GM19025 (cell line): ENCODE measurements around the gene TRERF1.
A peak's percentile ranks its signal among the peaks of the same experiment; 100 is the strongest.

Source experiments
- ATAC-seq: cut with Tn5 transposase; IDR thresholded peaks from one replicate; pipeline ENCODE4 v1.9.1; 2021; ENCODE audit warnings: mild to moderate bottlenecking, low read depth, moderate library complexity; ENCODE audit not compliant: unreplicated experiment

TRERF1 gene

DNA sequence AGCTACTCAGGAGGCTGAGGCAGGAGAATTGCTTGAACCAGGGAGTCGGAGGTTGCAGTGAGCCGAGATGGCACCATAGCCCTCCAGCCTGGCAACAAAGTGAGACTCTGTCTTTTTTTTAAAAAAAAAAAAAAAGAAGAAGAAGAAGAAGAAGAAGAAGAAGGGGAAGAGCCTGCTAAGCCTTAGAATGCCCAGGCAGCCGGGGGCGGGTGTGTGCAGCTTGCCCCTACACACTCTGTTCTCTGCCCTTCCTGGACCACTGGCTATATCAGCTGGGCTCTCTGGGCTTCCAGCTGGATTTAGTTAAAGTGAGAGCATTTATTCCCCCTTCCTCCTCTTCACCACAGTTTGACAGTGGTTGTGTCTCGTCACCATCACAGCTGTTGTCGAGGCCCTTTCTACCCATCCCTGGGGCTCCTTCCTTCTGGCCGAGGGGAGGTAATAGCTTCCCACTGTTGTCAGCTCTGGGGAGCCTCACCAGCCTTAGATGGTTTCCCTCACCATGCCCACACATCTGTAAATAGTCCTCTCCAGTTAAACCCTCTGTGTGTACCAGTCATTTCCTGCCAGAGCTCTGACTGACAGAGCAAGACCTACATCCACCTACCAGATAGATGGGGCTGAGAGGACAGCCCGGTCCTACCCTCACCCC is 77.6 kb downstream of the TRERF1 start:
- no peak for ATAC-seq

DNA sequence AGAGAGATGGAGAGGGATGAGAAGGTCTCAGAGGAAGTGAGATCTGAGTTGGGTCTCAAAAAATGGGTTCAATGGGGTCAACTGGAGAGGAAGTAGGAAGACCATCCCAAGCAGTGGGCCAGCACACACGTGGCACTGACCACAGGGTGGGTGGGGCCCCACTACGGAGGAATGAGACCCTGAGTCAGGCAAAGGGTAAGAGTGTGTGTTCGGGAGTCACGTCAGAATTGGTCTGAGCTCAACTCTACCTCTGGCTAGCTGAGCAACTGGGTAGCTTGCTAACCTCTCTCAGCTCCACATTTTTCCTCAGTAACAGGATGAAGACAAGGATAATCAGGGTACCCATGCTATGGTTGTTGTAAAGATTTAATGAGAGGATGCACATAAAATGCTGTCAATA is 79.0 kb downstream of the TRERF1 start:
- no peak for ATAC-seq

DNA sequence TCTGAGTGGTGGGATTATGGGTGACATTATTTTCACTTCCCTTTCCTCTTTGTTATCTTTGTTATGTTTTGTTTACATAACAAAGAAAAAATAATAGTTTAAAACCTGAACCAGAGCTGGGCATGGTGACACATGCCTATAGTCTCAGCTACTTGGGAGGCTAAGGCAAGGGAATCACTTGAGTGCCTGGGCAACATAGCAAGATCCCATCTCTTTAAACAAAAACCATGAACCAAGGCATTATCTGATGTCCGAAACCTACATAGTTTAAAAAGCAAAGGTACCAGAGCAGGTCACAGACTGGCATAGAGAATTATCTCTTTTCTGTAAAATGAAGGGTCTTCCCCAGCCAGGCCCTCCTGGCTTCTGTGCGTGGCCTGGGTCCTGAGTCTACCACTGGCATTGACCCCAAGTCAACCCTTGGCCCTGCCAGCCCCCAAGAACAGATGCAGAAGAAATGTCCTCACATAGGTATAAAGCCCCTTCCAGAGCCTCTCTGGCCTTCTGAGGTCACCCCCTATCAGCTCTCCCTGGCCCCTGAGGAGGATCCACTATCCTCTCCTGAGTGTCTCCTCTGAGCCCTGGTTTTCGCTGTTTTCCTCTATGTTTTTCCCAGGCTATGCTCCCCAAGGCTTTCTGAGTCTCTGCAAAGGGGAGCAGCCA is 81.3 kb downstream of the TRERF1 start:
- no peak for ATAC-seq

DNA sequence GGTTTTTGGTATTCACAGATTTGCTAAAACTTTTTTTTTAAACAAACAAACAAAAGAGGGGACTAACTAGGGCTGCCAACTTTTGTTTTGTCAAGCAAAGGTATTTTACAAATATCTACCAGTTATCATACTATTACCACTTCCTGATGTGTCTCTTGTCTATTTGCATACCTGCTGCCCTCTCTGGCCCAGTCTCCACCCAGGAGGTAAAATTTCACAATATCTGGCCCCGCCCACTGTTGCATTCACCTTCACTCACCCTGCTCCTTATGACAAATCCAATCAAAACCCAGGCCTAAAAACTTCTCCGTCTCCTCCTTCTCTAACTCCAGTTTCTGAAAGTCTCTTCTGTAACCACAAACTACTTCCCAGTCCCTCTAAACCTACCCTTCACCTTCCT is 82.2 kb downstream of the TRERF1 start:
- no peak for ATAC-seq

DNA sequence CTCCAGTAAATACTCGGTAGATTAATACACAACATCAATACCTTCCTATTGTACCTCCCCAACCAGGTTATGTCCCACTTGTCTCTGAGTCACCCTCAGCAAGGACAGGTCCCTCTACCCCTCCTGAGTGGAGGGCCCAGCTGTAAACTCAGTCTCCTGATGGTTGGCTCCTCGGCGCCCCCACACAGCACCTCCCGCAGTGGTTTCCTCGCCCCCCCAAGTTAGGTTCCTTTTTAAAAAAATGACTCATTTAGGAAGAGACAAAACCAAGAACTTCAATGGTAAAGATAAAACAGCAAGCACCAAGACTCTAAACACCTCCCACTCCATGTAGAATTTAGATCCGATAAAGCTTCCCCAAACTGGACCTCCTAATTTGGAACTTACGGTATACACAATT is 83.5 kb downstream of the TRERF1 start:
- ATAC-seq, result no peak

DNA sequence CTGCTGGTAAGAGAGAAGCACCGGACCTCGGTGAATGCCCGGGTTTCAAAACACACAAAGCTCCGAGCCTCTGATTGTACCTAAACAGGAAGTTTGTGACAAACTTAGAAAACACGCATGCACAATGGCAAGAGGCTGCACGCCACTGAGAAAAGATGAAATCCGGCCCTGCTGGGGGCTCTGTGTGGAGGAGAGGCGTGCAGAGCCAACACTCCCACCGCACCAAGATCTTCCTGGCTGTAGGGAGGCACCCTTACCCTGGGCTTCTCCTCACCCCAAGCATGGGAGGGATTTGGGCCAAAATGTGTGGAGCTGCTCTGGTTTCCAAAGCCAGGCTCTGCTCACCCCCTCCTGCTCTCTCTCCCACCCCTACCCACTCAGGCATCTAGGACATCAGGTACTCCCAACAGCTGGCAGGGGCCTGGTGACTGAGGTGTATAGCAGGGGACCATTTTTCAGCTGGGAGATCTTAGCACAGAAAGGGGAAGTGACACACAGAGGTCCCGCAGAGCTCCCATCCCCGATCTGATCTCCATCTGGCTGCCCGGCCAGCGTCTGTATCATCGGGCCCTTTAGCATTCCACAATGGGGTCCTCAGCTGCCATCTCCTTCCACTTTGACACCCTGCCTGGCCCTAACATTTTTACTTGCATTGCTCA is 84.2 kb downstream of the TRERF1 start:
- peak; percentile 57 for ATAC-seq

DNA sequence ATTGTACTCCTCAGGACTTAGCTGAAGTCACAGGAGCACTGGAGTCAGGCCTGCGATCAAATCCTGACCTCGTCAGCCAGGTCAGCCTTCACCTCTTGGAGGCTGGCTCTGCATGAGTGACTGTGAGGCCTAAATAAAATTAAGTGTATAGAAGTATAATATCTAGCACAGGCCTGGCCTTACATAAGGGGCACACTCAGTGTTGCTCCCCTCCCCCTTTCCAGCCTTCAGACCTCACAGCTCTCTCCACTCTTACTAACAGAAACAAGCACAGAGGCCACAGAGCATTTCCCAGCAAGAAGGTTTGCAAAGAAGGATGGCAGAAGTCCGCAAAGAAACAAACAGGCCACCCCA is 84.8 kb downstream of the TRERF1 start:
- ATAC-seq, result no peak

DNA sequence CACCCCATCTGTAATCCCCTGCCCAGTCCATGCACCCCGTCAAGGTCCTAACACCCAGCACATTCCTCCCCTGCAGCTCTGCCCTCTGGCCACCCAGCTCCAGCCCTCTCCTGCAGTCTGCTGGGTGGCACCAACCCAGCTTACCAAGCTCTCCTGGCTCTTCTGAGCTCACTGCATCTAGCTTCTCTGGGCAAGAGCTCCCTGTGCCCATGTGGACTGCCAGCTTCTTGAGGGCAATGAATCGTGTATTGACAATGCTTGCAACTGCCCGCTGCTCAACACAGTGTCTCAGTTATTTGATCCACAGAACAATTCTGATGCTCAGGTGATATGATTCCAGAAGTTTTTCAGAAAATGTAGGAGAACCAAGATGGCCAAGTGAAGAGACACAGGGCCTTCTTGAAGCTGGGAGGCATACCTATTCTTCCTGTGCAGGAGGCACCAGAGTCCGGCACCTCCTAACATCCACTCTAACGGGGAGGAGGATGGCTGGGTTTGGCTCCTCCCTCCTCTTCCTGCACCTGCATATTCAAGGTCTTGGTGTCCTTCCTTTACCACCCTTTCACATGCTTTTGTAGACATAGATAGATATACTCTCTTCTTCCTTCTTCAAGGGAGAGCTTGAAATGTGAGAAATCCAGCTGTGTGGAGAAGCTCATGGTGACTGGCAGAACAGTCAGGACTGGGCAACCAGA is 85.6 kb downstream of the TRERF1 start:
- ATAC-seq, result no peak

DNA sequence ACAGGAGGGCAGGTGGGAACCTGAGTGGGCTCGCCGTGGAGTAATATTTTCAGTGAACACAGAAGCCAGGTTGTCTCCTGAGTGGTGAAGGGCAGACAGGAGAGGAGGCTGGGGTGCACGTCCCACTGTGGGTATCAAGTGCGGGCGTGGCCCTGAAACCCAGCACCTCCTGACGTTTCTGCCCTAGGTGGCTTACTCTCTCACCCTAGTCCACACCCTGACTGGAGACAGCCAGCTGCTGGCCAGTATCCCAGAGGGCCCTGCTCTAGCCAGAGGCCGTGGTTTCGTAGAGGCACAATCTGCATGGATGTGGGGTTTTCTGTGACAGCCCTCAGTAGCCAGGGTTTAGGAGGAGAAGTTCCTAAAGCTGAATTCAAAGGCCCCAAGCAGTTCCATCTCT is 86.7 kb downstream of the TRERF1 start:
- ATAC-seq, result no peak

DNA sequence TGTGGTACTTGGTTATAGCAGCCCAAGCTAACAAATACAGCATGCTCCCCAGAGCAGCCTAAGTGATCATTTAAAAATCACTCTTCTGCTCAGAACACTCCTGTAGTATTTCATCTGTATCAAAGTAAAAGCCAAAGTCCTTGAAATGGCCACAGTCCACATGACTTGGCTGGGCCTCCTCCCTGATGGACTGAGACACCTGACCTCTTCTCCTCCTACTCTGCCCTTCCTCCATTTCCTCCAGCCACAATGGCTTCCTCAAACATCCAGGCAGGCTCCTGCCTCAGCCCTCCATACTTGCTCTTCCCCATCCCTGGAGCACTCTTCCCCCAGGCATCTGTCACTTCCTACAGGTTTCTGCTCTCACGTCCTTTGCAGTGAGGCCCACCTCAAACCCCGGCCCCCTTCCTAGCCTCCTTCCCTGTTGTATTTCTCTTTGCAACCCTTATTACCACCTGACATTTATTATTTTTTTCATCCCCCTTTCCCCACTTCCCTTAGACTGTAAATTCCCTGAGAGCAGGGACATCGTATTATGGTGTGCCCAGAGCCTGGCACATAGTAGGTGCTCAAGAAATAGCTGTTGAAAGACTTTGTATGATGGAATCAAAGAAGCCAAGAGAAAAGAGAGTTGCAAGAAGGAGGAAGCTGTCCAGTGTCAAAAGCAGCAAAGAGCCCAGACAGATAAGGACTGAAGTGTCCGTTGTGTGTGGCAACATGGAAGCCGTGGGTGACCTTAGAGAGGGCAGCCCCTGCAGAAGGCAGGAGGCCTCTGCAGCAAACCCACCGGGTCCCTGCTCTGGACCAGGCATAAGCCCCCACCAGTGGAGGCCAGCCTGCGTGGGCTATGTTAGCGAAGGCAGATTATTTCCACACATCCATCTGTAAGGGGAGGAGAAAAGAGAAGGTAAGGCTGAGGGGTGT is 87.5 kb downstream of the TRERF1 start:
- no peak for ATAC-seq

DNA sequence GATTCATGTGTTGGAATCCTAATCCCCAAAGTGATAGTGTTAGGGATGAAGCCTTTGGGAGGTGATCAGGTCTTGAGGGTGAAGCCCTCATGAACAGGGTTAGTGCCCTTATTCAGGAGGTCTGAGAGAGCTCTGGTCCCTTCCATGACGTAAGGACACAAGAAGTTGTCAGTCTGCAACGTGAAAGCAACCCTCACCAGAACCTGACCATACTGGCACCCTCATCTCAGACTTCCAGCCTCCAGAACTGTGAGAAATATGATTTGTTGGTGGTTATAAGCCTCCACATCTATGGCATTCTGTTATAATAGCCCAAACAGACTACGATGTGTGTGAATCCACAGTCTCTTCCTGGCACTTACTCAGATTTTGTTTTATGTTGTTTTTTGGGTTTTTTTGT is 90.7 kb downstream of the TRERF1 start:
- no peak for ATAC-seq

DNA sequence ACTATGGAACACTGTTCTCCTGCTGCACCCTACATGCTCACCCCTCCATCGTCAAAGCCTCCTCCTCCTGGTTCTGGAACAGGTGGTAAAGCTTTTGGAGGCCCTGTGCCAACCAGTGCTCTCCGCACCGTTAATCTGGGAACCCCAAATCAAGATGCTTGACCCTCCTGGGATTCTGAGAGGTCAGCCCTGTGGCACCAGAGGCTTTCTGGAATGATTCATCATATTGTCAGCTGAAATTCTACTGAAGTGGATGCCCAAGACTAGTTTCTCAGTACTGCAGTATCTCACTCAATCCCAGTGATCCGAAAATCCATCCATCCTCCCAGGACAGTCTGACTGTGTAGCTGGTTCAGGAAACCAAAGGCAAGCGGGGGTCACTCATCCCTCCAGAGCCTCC is 92.7 kb downstream of the TRERF1 start:
- ATAC-seq, result no peak

DNA sequence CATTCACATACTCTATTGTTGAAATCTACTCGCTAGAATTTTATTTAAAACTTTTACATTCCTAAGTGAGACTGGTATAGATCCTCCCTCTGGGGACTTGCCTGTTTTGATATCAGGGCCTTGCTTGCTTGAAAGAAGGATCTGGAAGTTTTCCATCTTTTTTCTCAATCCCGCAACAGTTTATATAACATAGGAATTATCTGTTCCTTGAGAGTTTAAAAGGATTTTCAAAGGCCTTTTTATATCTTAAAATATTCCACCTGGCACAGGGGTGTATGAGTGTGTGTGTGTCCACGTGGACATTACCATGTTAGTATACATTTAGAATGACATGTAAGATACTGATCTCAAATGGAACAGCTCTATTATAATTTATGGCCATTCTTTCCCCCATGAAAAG is 96.3 kb downstream of the TRERF1 start:
- ATAC-seq, result no peak

DNA sequence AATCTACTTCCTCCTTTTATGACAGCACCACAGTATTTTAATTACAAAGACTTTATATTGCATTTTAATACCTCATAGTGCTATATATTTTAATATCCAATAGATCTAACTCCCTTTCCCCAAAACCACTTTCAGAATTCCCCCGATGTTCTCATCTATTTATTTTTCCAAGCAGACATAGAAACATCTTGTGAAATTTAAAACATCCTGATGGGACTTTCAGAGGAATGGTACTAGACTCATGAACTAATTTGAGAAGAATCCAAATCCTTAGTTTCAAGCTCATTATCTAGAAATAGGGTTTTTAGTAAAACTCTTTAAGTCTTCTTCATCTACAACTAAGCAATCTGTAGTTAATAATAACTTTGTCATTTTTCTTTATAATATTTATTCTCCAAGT is 97.0 kb downstream of the TRERF1 start:
- ATAC-seq, result no peak

DNA sequence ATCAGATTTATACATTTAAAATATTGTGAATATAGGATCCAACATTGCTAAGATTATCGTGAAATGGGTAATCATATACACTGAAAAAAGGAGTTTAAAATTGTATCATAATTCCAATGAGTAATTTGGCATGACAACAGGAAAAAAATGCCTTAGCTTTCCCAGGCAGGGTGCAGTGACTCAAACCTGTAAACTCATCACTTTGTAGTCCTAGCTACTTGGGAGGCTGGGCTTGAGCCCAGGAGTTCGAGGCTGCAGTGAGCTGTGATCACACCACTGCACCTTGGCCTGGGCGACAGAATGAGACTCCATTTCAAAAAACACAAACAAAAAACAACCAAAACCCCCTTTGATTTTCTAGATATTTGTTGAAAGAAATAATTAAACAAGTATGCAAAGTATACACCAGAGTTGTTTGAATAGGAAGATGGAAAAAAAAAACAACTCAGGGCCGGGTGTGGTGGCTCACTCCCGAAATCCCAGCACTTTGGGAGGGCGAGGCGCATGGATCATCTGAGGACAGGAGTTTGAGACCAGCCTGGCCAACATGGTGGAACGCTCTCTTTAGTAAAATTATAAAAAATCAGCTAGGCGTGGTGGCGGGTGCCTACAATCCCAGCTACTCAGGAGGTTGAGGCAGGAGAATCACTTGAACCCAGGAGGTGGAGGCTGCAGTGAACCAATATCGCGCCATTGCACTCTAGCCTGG is 98.7 kb downstream of the TRERF1 start:
- no peak for ATAC-seq

DNA sequence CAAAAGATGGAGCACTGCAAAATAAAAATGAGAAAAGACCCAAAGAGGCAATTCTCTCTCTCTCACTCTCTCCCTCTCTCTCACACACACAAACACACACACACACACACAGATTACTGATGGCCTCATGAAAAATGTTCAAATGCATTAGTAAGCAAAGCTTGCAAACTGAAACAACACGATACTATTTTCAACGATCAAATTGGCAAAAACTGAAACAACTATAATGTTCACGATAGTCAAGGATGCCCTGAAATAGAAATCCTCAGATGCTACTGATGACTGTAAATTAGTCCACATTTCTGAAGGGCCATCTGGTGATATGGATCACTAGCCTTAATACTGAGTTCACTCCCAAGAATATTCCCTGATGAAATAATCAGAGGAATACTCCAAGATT is 100.8 kb downstream of the TRERF1 start:
- no peak for ATAC-seq

DNA sequence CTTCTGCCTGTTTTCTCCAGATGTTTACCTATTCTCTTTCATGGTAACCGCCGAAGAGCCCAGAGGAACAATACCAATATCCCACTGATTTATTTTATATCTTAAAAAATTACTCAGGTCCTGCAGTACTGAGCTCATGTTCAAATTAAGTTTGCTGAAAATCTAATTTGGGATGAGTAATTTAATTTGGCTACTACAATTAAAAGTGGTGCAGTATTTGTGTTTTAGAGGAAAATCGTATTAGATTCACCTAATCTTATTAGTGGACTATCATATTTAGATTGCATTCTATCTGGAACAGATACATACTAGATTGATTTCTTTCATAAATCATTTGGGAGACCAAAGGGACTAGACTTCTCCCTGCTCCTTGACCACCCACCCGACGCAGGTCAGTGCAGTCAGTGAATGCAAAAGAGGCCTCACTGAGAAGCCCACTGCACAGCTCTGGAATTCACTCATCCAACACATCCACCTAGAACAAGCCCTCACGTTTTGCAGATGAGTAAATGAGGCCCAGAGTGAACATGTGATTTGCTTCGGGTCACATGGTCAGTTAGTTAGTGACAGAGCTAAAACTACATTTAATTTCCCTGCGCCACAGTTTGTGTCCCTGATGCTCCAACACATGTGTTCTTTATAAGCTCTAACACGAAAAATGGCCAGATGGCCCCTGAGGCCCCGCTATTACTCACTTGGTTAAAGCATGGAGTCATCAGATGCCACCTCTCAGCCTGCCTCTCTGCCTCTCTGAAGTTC is 101.8 kb downstream of the TRERF1 start:
- no peak for ATAC-seq

DNA sequence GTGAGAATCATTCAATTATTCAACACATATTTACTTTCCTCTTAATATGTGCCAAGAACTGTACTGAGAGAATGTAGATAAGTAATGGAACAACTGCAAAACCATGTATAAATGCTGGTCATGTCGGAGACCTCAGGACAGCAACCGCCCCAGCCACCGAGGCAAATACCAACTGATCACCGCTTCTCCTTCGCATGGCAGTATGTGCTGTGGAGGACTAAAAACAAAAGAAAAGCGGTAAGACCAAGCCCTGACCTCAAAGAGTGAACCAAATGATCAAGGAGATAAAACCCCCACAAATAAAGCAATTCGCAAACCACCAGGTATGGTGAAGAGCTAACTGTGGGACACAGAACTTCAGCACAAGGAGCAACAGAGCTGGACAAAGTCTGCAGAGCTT is 104.3 kb downstream of the TRERF1 start:
- no peak for ATAC-seq

DNA sequence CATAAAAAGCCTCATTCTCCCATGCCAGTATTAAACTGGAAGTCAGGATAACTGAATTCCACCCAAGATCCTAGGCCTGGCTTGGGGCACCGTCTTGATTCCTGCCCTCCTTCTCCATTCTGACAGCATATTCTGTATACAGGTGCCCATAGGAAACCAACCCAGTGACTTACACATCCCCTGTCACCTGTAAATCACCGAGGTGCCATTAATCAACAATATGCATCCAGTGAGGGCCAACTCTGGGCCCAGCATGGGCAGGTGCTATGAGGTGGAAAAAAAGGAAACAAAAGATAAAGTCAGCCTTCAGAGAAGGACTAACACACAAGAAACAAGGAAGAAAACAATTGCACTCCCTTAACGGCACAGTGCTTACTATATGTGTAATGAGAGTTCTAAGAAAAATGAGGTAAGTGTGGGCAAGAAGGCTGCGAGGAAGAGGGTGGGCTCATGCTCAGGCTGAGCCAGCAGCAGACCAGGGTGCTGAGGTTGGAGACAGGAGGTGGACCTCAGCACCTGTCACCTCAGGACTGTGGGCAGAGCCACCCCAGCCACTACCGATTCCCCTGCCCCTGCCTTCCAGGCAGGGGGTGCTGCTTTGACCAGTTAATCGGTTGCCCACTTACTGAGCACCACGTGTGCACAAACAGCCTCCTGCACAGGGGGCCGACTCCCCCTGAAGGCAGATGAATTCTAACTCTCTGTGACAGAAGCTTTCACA is 105.9 kb downstream of the TRERF1 start:
- no peak for ATAC-seq
